Small intestine (tissue), 7 donors: Measurements from ENCODE around the gene DOLK. TPM values are rescaled to one million over a fixed set of nuclear protein-coding genes. Genes with fewer than 3 reads are reported as not detected.

ENCODE experiments used
- DNase-seq, 2 donors: peaks; one replicate each; pipeline versions ENCODE4 v3.0.0 to v3.0.0-alpha.2; 2013
- FAIRE-seq: peaks from 2 replicates; lab custom pipeline; 2012; peaks lifted over from hg19 to GRCh38; lab: Jason Lieb, UNC
- H3K27ac ChIP-seq, 3 donors: one replicate each; pipeline ENCODE4 v1.5.1; 2013; ENCODE audit warnings: low read length in 2 of 3, mild to moderate bottlenecking in 2 of 3, control low read depth in 1 of 3, inconsistent platforms in 1 of 3, low read depth in 1 of 3, moderate library complexity in 1 of 3
- H3K27me3 ChIP-seq, 3 donors: one replicate each; pipeline ENCODE4 v1.6.1; 2013; ENCODE audit warnings: low read length in 3 of 3, inconsistent platforms in 1 of 3; ENCODE audit not compliant: control insufficient read depth in 3 of 3, insufficient read depth in 3 of 3
- H3K36me3 ChIP-seq, 3 donors: one replicate each; pipeline ENCODE4 v1.6.1; 2013; ENCODE audit warnings: low read length in 3 of 3, inconsistent platforms in 1 of 3, low read depth in 1 of 3, mild to moderate bottlenecking in 1 of 3, moderate library complexity in 1 of 3; ENCODE audit not compliant: control insufficient read depth in 3 of 3, insufficient read depth in 2 of 3
- H3K4me1 ChIP-seq, 3 donors: one replicate each; pipeline ENCODE4 v1.6.1; 2013; ENCODE audit warnings: low read length in 2 of 3, inconsistent platforms in 1 of 3, low read depth in 1 of 3, mild to moderate bottlenecking in 1 of 3, moderate library complexity in 1 of 3; ENCODE audit not compliant: control insufficient read depth in 3 of 3, insufficient read depth in 2 of 3
- H3K4me3 ChIP-seq, 3 donors: one replicate each; pipeline ENCODE4 v1.5.1; 2013; ENCODE audit warnings: low read length in 3 of 3, control low read depth in 1 of 3, inconsistent platforms in 1 of 3, low read depth in 1 of 3, mild to moderate bottlenecking in 1 of 3, moderate library complexity in 1 of 3
- H3K9me3 ChIP-seq, 2 donors: one replicate each; pipeline ENCODE4 v1.6.1; 2013; ENCODE audit warnings: low read depth in 1 of 2, low read length in 1 of 2; ENCODE audit not compliant: control insufficient read depth in 2 of 2, insufficient read depth in 1 of 2
- WGBS, 3 donors: extraction: QIAGEN DNeasy Blood & Tissue Kit; methylation state at CpG; one replicate each; pipeline ENCODE4 v1.1.7; 2013; 5-methylcytosine and 5-hydroxymethylcytosine counted together
- polyA plus RNA-seq, 4 donors: library from polyadenylated mRNA; stranded (reverse) in 3 of 4; unstranded in 1 of 4; fragments of 200-250 nt in 3 of 4; fragments of 120-200 nt in 1 of 4; gene quantifications; one replicate each; pipeline versions ENCODE4 v1.2.1 to v1.2.3, GENCODE V29; 2013
- donor health status: healthy with polysubstance abuse.
- donor health status: control.
- donor health status: control.
- donor health status: Bipolar disorder and iron deficiency.
- donor health status: healthy.

Gene DOLK
- polyA plus RNA-seq, 4 donors = 2.9 to 15.2 (median 9.2) TPM

DNA sequence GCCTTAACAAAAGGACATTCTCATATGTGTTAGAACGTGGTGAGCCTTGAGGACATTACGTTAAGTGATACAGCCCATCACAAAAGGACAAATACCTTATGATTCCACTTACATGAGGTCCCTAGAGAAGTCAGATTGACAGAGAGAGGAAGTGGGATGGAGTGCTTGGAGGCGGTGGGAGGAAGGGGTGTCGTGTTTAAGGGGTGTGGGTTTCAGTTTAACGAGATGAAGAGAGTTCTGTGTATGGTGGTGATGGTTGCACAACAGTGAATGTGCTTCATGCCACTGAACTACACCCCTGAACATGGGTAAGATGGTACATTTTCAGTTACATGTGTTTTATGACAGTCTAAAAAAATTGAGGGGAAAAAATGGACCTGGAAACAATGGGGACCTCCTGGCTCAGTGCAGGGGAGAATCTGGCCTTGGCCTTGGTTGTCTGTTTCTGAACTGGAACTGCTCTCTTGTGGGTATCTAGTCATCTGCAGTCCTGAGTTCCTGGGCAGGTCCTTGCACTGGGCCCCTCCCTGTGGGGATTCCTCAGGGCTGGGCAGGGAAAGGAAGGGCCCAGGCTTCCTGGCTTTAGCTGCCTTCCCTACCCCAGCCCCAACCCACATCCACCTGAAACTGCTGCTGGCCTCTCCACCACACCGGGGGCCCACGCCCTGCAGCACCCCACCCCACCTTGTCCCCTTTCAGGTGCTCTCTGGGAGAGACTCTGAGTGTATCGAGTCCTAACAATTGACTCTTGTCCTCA, 47.7 kb downstream of the DOLK start:
- WGBS, 3 donors = 50 to 66% (median 59%) methylated on average over 8 of the region's 8 CpGs
- H3K27ac ChIP-seq = peak overlapping the region; percentile 30 to 48 (median 39)

GRCh38 chr9:128898845-128899565, 48.4 kb downstream of the DOLK start:
- peak overlapping the region in 1 of 3 donors; percentile 55 for H3K27ac ChIP-seq

More for the DNA sequence above, 47.7 kb downstream of the DOLK start:
- DNase-seq (peak; percentile 18 to 35), FAIRE-seq (no peak)
- Histone ChIP-seq H3K4me3 (no peak overlapping the region), H3K9me3 (no peaks in the 10 kb centered on the region), H3K27me3 (no peaks in the 10 kb centered on the region), H3K4me1 (peaks cover 0 to 11% (median 0%) of the 10 kb centered on the region in 3 donors), H3K36me3 (peaks cover 0 to 59% (median 0%) of the 10 kb centered on the region in 3 donors)

GRCh38 chr9:128898382-128898781, 49.0 kb downstream of the DOLK start:
- no peaks in the 10 kb centered on the region for H3K9me3 ChIP-seq
- FAIRE-seq = no peak
- no peaks in the 10 kb centered on the region for H3K27me3 ChIP-seq
- WGBS, 3 donors = 77 to 86% (median 77%) methylated on average over 5 of the region's 5 CpGs
- H3K27ac ChIP-seq = peak overlapping the region in 1 of 3 donors; percentile 55
- DNase-seq = no peak
- H3K4me3 ChIP-seq = no peak overlapping the region
- H3K4me1 ChIP-seq = peaks cover 0 to 11% (median 0%) of the 10 kb centered on the region in 3 donors
- peaks cover 0 to 62% (median 0%) of the 10 kb centered on the region in 3 donors for H3K36me3 ChIP-seq

More at GRCh38 chr9:128898845-128899565, 48.4 kb downstream of the DOLK start:
- Histone ChIP-seq H3K36me3 (peaks cover 0 to 59% (median 0%) of the 10 kb centered on the region in 3 donors), H3K4me3 (no peak overlapping the region), H3K27me3 (no peaks in the 10 kb centered on the region), H3K4me1 (peaks cover 0 to 11% (median 0%) of the 10 kb centered on the region in 3 donors), H3K9me3 (no peaks in the 10 kb centered on the region)
- DNase-seq (no peak), FAIRE-seq (no peak)
- WGBS, 3 donors = 87 to 89% (median 89%) methylated on average over 18 of the region's 18 CpGs

GRCh38 chr9:128895556-128895955, 51.8 kb downstream of the DOLK start:
- 76 to 85% (median 79%) methylated on average over 4 of the region's 4 CpGs for WGBS, 3 donors
- no peak for DNase-seq
- Histone ChIP-seq H3K9me3 (no peaks in the 10 kb centered on the region), H3K27me3 (no peaks in the 10 kb centered on the region), H3K4me3 (no peak overlapping the region), H3K27ac (no peak overlapping the region), H3K4me1 (peaks cover 0 to 27% (median 5%) of the 10 kb centered on the region in 3 donors), H3K36me3 (peaks cover 0 to 68% (median 3%) of the 10 kb centered on the region in 3 donors)
- no peak for FAIRE-seq

Other genes starting within 250 kb of the DOLK start
- gene PKN3, start 245.1 kb downstream of the DOLK start, polyA plus RNA-seq = 10 to 100 TPM in 1 of 4 donors, 1 to 10 TPM in 3; 4.1 to 12.3 (median 4.5) TPM
- 10 to 100 TPM; 44.6 to 99.3 (median 68.6) TPM for gene ZDHHC12, start 223.5 kb downstream of the DOLK start, polyA plus RNA-seq
- 10 to 100 TPM; 24.6 to 77.2 (median 47.1) TPM for gene ZER1, start 175.7 kb downstream of the DOLK start, polyA plus RNA-seq
- gene TBC1D13, start 160.3 kb downstream of the DOLK start, polyA plus RNA-seq = 10 to 100 TPM; 16.2 to 38.4 (median 24.0) TPM
- 10 to 100 TPM; 12.8 to 79.6 (median 57.1) TPM for gene ENDOG, start 129.1 kb downstream of the DOLK start, polyA plus RNA-seq
- gene SPOUT1, start 117.8 kb downstream of the DOLK start, polyA plus RNA-seq = 10 to 100 TPM; 21.0 to 36.7 (median 24.0) TPM
- 1 to 10 TPM; 4.1 to 7.5 (median 5.2) TPM for gene KYAT1, start 65.7 kb downstream of the DOLK start, polyA plus RNA-seq
- gene LRRC8A, start 65.5 kb downstream of the DOLK start, polyA plus RNA-seq = 10 to 100 TPM in 2 of 4 donors, 1 to 10 TPM in 2; 4.1 to 28.4 (median 11.2) TPM
- gene PHYHD1, start 26.6 kb downstream of the DOLK start, polyA plus RNA-seq = 10 to 100 TPM in 1 of 4 donors, 1 to 10 TPM in 3; 1.1 to 25.8 (median 4.9) TPM
- gene NUP188, start 96 bp upstream of the DOLK start, polyA plus RNA-seq = 10 to 100 TPM in 2 of 4 donors, 1 to 10 TPM in 2; 4.9 to 28.9 (median 9.9) TPM
- gene SH3GLB2, start 80.7 kb upstream of the DOLK start, polyA plus RNA-seq = 100 to 1,000 TPM in 1 of 4 donors, 10 to 100 TPM in 3; 85.2 to 112 (median 92.3) TPM
- 100 to 1,000 TPM in 1 of 4 donors, 10 to 100 TPM in 3; 21.3 to 127 (median 61.0) TPM for gene MIGA2, start 89.0 kb upstream of the DOLK start, polyA plus RNA-seq
- gene DOLPP1, start 133.5 kb upstream of the DOLK start, polyA plus RNA-seq = 10 to 100 TPM; 27.4 to 34.9 (median 28.5) TPM
- gene CRAT, start 163.2 kb upstream of the DOLK start, polyA plus RNA-seq = 100 to 1,000 TPM in 2 of 4 donors, 10 to 100 TPM in 2; 55.0 to 122 (median 97.7) TPM
- gene PTPA, start 163.8 kb upstream of the DOLK start, polyA plus RNA-seq = 100 to 1,000 TPM in 1 of 4 donors, 10 to 100 TPM in 3; 50.8 to 113 (median 60.8) TPM
- gene IER5L, start 230.7 kb upstream of the DOLK start, polyA plus RNA-seq = 10 to 100 TPM in 1 of 4 donors, 1 to 10 TPM in 2, under 1 TPM in 1; 0.89 to 13.7 (median 4.6) TPM